GM12878 (cell line): ENCODE measurements around the gene SCGN. TPM values are rescaled to one million over a fixed set of nuclear protein-coding genes. Genes with fewer than 3 reads are reported as not detected.

Experiments
- ATAC-seq: fragments of 200-7000 bp; cut with Tn5 transposase; 3 replicates; pipeline ENCODE4 v1.9.1; 2020; ENCODE audit warnings: mild to moderate bottlenecking, moderate library complexity
- BruUV-seq: library from RNA; stranded (reverse); fragments of 400-500 nt; replicated peaks from 2 replicates; lab custom pipeline; 2021; lab: Mats Ljungman, UMichigan
- CTCF ChIA-PET: fragments of 300-600 bp; sonication (Branson Sonifier 250); formaldehyde crosslinking; extraction: SDS; loops from one replicate; lab custom pipeline; 2021; ENCODE audit warnings: inconsistent platforms; lab: Yijun Ruan, JAX
- POLR2A ChIA-PET: fragments of 350-600 bp; formaldehyde crosslinking; extraction: SDS; loops from one replicate; lab custom pipeline; 2021; ENCODE audit warnings: inconsistent platforms; lab: Charles Lee
- RAD21 ChIA-PET: fragments of 300-600 bp; sonication (Branson Sonifier 250); formaldehyde crosslinking; loops from one replicate; lab custom pipeline; 2023; ENCODE audit warnings: antibody characterized with exemption; ENCODE audit not compliant: unreplicated experiment; lab: Charles Lee
- SMC1A ChIA-PET: fragments of 300-600 bp; sonication (Branson Sonifier 250); formaldehyde crosslinking; loops from one replicate; lab custom pipeline; 2023; ENCODE audit not compliant: unreplicated experiment, uncharacterized antibody; lab: Charles Lee
- DNase-seq: peaks from one replicate; pipeline ENCODE4 v3.0.0-alpha.2; 2011; ENCODE audit warnings: low read depth, low spot score
- FAIRE-seq: peaks from 3 replicates; lab custom pipeline; 2011; peaks lifted over from hg19 to GRCh38; lab: Jason Lieb, UNC
- H2AFZ ChIP-seq: 2 replicates; pipeline ENCODE4 v1.6.0; 2011; ENCODE audit warnings: low read depth, low read length, control low read depth; ENCODE audit not compliant: control insufficient read depth
- H3K27ac ChIP-seq: 2 replicates; pipeline ENCODE4 v1.5.1; 2011; ENCODE audit warnings: control low read depth; ENCODE audit not compliant: control insufficient read depth, insufficient read depth
- H3K27me3 ChIP-seq, 2 experiments: replicated peaks in 1 of 2; 2 replicates each; pipeline versions ENCODE4 v1.6.0 to v1.6.1; 2011; ENCODE audit warnings: low read length in 1 of 2; ENCODE audit not compliant: control insufficient read depth in 2 of 2, insufficient read depth in 2 of 2
- H3K36me3 ChIP-seq, 2 experiments: 2 replicates each; pipeline ENCODE4 v1.5.1; 2011; ENCODE audit warnings: low read length in 1 of 2; ENCODE audit not compliant: control insufficient read depth in 2 of 2, insufficient read depth in 2 of 2
- H3K4me1 ChIP-seq: 2 replicates; pipeline ENCODE4 v1.6.1; 2011; ENCODE audit warnings: mild to moderate bottlenecking, low read length, moderate library complexity, mixed read lengths; ENCODE audit not compliant: control insufficient read depth, insufficient read depth
- H3K4me2 ChIP-seq: 2 replicates; pipeline ENCODE4 v1.6.0; 2011; ENCODE audit warnings: control low read depth; ENCODE audit not compliant: control insufficient read depth, insufficient read depth
- H3K4me3 ChIP-seq: fragments of 200-600 bp; sonication (generic); 2 replicates; pipeline ENCODE4 v1.5.1; 2016
- H3K79me2 ChIP-seq: 2 replicates; pipeline ENCODE4 v1.6.0; 2011; ENCODE audit warnings: low read length; ENCODE audit not compliant: control insufficient read depth, insufficient read depth
- H3K9ac ChIP-seq: 2 replicates; pipeline ENCODE4 v1.8.0; 2011; ENCODE audit warnings: low read length, control low read depth, mixed read lengths; ENCODE audit not compliant: control insufficient read depth, insufficient read depth
- H3K9me3 ChIP-seq: replicated peaks from 3 replicates; pipeline ENCODE4 v1.5.1; 2011; ENCODE audit warnings: mild to moderate bottlenecking, low read length; ENCODE audit not compliant: control insufficient read depth, insufficient read depth
- H4K20me1 ChIP-seq: 2 replicates; pipeline ENCODE4 v1.6.0; 2011; ENCODE audit not compliant: control insufficient read depth, insufficient read depth
- BMI1 ChIP-seq: fragments of 450-650 bp; IDR thresholded peaks from 2 replicates; pipeline ENCODE4 v1.6.1; 2016; ENCODE audit warnings: mild to moderate bottlenecking, moderate library complexity, borderline replicate concordance
- CBX5 ChIP-seq: sonication (generic); IDR thresholded peaks from 2 replicates; pipeline ENCODE4 v1.6.1; 2016; ENCODE audit warnings: low read depth, moderate library complexity, mild to moderate bottlenecking, inconsistent platforms
- ESRRA ChIP-seq: IDR thresholded peaks from 2 replicates; pipeline ENCODE4 v1.6.1; 2012; ENCODE audit warnings: mild to moderate bottlenecking, low read length, improper control_type of control experiment
- HDAC6 ChIP-seq: fragments of 200-600 bp; sonication (generic); IDR thresholded peaks from one replicate; pipeline ENCODE4 v1.8.0; 2017; ENCODE audit warnings: antibody characterized with exemption; ENCODE audit not compliant: unreplicated experiment
- PKNOX1 ChIP-seq: fragments of 450-650 bp; IDR thresholded peaks from 2 replicates; pipeline ENCODE4 v1.6.1; 2016; ENCODE audit warnings: mild to moderate bottlenecking
- RELA ChIP-seq: fragments of 450-650 bp; IDR thresholded peaks from 2 replicates; pipeline ENCODE4 v1.8.0; 2014; ENCODE audit warnings: borderline replicate concordance; ENCODE audit not compliant: partially characterized antibody
- RFX5 ChIP-seq: IDR thresholded peaks from 2 replicates; pipeline ENCODE4 v1.6.1; 2011; ENCODE audit warnings: low read depth, low read length, improper control_type of control experiment
- SIN3A ChIP-seq: IDR thresholded peaks from 2 replicates; pipeline ENCODE4 v1.6.1; 2012; ENCODE audit warnings: low read depth, low read length, improper control_type of control experiment
- SUZ12 ChIP-seq: fragments of 200-600 bp; sonication (generic); IDR thresholded peaks from one replicate; pipeline ENCODE4 v1.6.1; 2018; ENCODE audit warnings: antibody characterized with exemption, mild to moderate bottlenecking; ENCODE audit not compliant: unreplicated experiment
- ZBTB4 ChIP-seq: fragments of 450-650 bp; formaldehyde crosslinking; IDR thresholded peaks from 2 replicates; pipeline ENCODE4 v1.4.0; 2022; ENCODE audit warnings: mild to moderate bottlenecking, moderate library complexity
- ZNF24 ChIP-seq: fragments of 450-650 bp; IDR thresholded peaks from 2 replicates; pipeline ENCODE4 v1.6.1; 2017; ENCODE audit warnings: antibody characterized with exemption, mild to moderate bottlenecking
- whole genome bisulfite sequencing: methylation state at CpG from one replicate; pipeline ENCODE4 v1.1.6; 2016; ENCODE audit warnings: low lambda C conversion rate; ENCODE audit not compliant: insufficient replicate concordance, insufficient coverage; ENCODE audit errors: missing lambda C conversion rate; 5-methylcytosine and 5-hydroxymethylcytosine counted together
- in situ Hi-C: fragments of 300-500 bp; cut with MboI; formaldehyde crosslinking; loops from 9 replicates; pipeline ENCODE4 v1.14.3; 2018; ENCODE audit warnings: mixed read lengths
- intact Hi-C: fragments of 100-400 bp; cut with micrococcal nuclease; formaldehyde crosslinking; loops from one replicate; pipeline ENCODE4 v1.14.2; 2022; ENCODE audit not compliant: unreplicated experiment
- polyA plus RNA-seq, 11 experiments: library from polyadenylated mRNA; depleted of rRNA in 4 of 11; unstranded in 6 of 11; stranded (reverse) in 5 of 11; fragments of >200 nt; fragmentation: Nextera tagmentation in 4 of 11; fragmentation: Illumina TruSeq in 1 of 11; extraction: Ambion mirVana in 4 of 11; extraction: Trizol in 1 of 11; gene quantifications; 1 replicate in 1 of 11; 2 replicates in 10 of 11; pipeline versions ENCODE4 v1.2.1 to v1.2.3, GENCODE V29; 2011 to 2016; ENCODE audit warnings: inconsistent platforms in 2 of 11, missing spikeins in 2 of 11, low read depth in 1 of 11
- total RNA-seq, 4 experiments: library from RNA; depleted of rRNA in 3 of 4; stranded (reverse); fragments of >200 nt in 3 of 4; fragmentation: Illumina TruSeq in 1 of 4; extraction: Trizol in 1 of 4; gene quantifications; 2 replicates each; pipeline versions ENCODE4 v1.2.1 to v1.2.3, GENCODE V29; 2013 to 2021

The SCGN gene
- total and polyA plus RNA-seq, 10 of the 15 experiments (the other 5 are each of a cell fraction or from before 2014, with no cell fraction given): not detected

GRCh38 chr6:25699649-25700048 lies 47.6 kb downstream of the SCGN start:
- no TSS peak for BruUV-seq
- intact Hi-C loops: no loop called here
- no peaks in the 10 kb centered on the region for H3K79me2 ChIP-seq
- no peak for TF ChIP-seq RFX5
- no peak for TF ChIP-seq BMI1
- TF ChIP-seq CBX5: no peak
- TF ChIP-seq PKNOX1: no peak
- no peak for TF ChIP-seq ZNF24
- no peak for TF ChIP-seq HDAC6
- TF ChIP-seq SIN3A: no peak
- no peak for TF ChIP-seq ZBTB4 (CRISPR knock-in tag)
- TF ChIP-seq ESRRA: no peak
- TF ChIP-seq SUZ12: no peak
- no peak for TF ChIP-seq RELA
- no peak overlapping the region for H3K27ac ChIP-seq
- in situ Hi-C loops: no loop called here
- ChIA-PET POLR2A (interaction anchor here (0.7 kb wide), 1 partner anchor 123 kb away, joined by 7 read pairs; no protein-coding TSS in a partner anchor), RAD21 (interaction anchor here (0.8 kb wide), 1 partner anchor 52 kb away, joined by 3 read pairs; no protein-coding TSS in a partner anchor), SMC1A (no interaction called here), CTCF (interaction anchor here (1.8 kb wide), 1 partner anchor 303 kb away, joined by 3 read pairs; no protein-coding TSS in a partner anchor)
- H3K36me3 ChIP-seq: no peaks in the 10 kb centered on the region
- H3K4me3 ChIP-seq: no peak overlapping the region
- H3K9ac ChIP-seq: no peak overlapping the region
- H3K27me3 ChIP-seq: no peaks in the 10 kb centered on the region; a peak in 1 of 4 replicates
- H3K9me3 ChIP-seq: no peaks in the 10 kb centered on the region
- H4K20me1 ChIP-seq: no peaks in the 10 kb centered on the region
- no peak for FAIRE-seq
- H3K4me1 ChIP-seq: no peaks in the 10 kb centered on the region
- ATAC-seq: no peak
- no peak overlapping the region for H2AFZ ChIP-seq
- DNase-seq: no peak
- no peak overlapping the region for H3K4me2 ChIP-seq
- WGBS: 57% methylated on average over 4 of the region's 4 CpGs
